ENCODE data around the gene GPC2.
A peak's percentile ranks its signal among the peaks of the same experiment; 100 is the strongest.
"Not testable (repeated sequence)": the region's sequence is repeated elsewhere in the genome, so short reads cannot be mapped to it uniquely, and the experiment has no call there.

Gene GPC2

GRCh38 chr7:100152404-100152803, 24.8 kb downstream of the GPC2 start:
- DNase-seq (ENCODE audit: low read depth in 1 of 2, low spot score in 1 of 2) = no peak

- DNase-seq (ENCODE audit: low read depth in 1 of 2, low spot score in 1 of 2) = peak; percentile 88 to 94
Observed at GRCh38 chr7:100148559-100149328, 28.4 kb downstream of the GPC2 start, which contains the start of gene LAMTOR4. LAMTOR4 (plus strand) TSS chr7:100148918; CDS start chr7:100148973, 55 bp downstream.

GRCh38 chr7:100148225-100148558, 29.0 kb downstream of the GPC2 start:
- no peak for DNase-seq (ENCODE audit: low read depth in 1 of 2, low spot score in 1 of 2)

- DNase-seq (ENCODE audit: low read depth in 1 of 2, low spot score in 1 of 2) = no peak
Observed at GRCh38 chr7:100147278-100147677, 29.9 kb downstream of the GPC2 start.

- DNase-seq (ENCODE audit: low read depth in 1 of 2, low spot score in 1 of 2) = not testable (repeated sequence)
Observed at GRCh38 chr7:100146350-100146749, 30.8 kb downstream of the GPC2 start.

- no peak for DNase-seq (ENCODE audit: low read depth in 1 of 2, low spot score in 1 of 2)
Observed at GRCh38 chr7:100142461-100142860, 34.7 kb downstream of the GPC2 start.

GRCh38 chr7:100141555-100141949, 35.6 kb downstream of the GPC2 start:
- no peak for DNase-seq (ENCODE audit: low read depth in 1 of 2, low spot score in 1 of 2)

GRCh38 chr7:100137851-100138760, 39.1 kb downstream of the GPC2 start:
- DNase-seq (ENCODE audit: low read depth in 1 of 2, low spot score in 1 of 2) = no peak

- DNase-seq (ENCODE audit: low read depth in 1 of 2, low spot score in 1 of 2) = peak; percentile 39 to 46
Observed at GRCh38 chr7:100132697-100133151, 44.5 kb downstream of the GPC2 start.

GRCh38 chr7:100132126-100132525, 45.1 kb downstream of the GPC2 start:
- no peak for DNase-seq (ENCODE audit: low read depth in 1 of 2, low spot score in 1 of 2)

- peak; percentile 67 to 69 for DNase-seq (ENCODE audit: low read depth in 1 of 2, low spot score in 1 of 2)
Observed at GRCh38 chr7:100130608-100131453, 46.4 kb downstream of the GPC2 start.

GRCh38 chr7:100130220-100130607, 47.0 kb downstream of the GPC2 start:
- DNase-seq (ENCODE audit: low read depth in 1 of 2, low spot score in 1 of 2) = not testable (repeated sequence)

GRCh38 chr7:100128637-100128963, 48.6 kb downstream of the GPC2 start:
- DNase-seq (ENCODE audit: low read depth in 1 of 2, low spot score in 1 of 2) = no peak

GRCh38 chr7:100127866-100128636, 49.1 kb downstream of the GPC2 start:
- peak in 1 of 2 donors; percentile 2 for DNase-seq (ENCODE audit: low read depth in 1 of 2, low spot score in 1 of 2)

- DNase-seq (ENCODE audit: low read depth in 1 of 2, low spot score in 1 of 2) = peak; percentile 79 to 80
Observed at GRCh38 chr7:100126931-100127865, 50.0 kb downstream of the GPC2 start, which contains the start of gene MBLAC1. MBLAC1 (plus strand) TSS chr7:100126967; CDS start chr7:100127396, 429 bp downstream.

- no peak for DNase-seq (ENCODE audit: low read depth in 1 of 2, low spot score in 1 of 2)
Observed at GRCh38 chr7:100126239-100126930, 50.8 kb downstream of the GPC2 start.

- DNase-seq (ENCODE audit: low read depth in 1 of 2, low spot score in 1 of 2) = no peak
Observed at GRCh38 chr7:100124301-100125230, 52.6 kb downstream of the GPC2 start.

GRCh38 chr7:100122568-100122967, 54.6 kb downstream of the GPC2 start:
- no peak for DNase-seq (ENCODE audit: low read depth in 1 of 2, low spot score in 1 of 2)

Measured in stimulated activated CD4-positive, alpha-beta T cell treated with anti-CD3 and anti-CD28 coated beads, Interleukin-15, amount 100 ng/mL, for 1 hour (primary cell).